LNCaP clone FGC (cell line): ENCODE results near the gene SEPTIN3.

Experiments
- DNase-seq: peaks from one replicate; pipeline ENCODE4 v3.0.0-alpha.2; 2011; ENCODE audit warnings: low read depth
- H3K4me3 ChIP-seq: 2 replicates; pipeline ENCODE4 v1.5.1; 2011; ENCODE audit warnings: mild to moderate bottlenecking, low read depth, low read length, control low read depth
- TF ChIP-seq, protein P1 (sequence below): IDR thresholded peaks from 2 replicates; pipeline ENCODE4 v1.5.1; 2012; ENCODE audit warnings: mild to moderate bottlenecking; ENCODE audit not compliant: control insufficient read depth, insufficient read depth; ENCODE audit errors: extremely low read depth

SEPTIN3 gene

DNA sequence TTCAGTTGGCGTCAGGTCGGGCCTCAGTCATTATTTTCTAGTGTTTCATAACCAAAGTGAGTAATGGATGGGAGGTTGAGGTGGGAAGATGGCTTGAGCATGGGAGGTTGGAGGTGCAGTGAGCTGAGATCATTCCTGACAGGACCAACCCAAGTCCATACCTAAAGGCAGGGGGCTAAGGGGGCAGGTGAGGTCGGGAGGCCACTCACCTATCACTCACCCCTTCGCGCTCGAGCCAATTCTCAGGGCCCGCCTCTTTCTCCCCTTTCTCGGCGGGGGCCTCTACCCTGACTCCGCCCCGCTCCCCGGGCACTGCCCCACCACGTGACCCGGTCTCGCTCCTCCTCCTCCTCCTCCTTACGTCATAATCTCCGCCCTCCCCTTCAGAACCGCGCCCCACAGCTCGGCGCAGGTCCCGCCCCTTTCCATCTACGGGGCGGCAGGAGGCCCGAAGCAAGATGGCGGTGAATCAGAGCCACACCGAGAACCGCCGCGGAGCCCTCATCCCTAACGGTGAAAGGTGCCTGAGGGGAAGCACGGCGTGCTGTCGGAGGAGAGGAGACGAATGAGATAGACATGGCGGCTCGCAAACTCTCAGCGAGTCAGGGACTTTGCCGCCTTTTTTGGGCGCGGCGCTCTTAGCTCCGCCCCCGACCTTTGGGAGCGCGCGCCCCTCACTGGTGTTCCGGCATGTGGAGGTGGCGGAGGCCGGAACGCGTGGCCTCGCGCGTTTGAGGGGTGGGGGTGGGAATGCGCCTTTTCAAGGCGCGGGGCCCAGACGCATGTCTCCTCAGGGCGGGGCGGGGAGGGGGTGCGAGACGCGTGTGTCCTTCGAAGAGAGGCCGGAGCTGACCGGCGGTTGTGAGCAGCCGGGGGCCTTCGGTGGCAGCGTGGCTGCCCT lies 29.4 kb downstream of the SEPTIN3 start, which contains the start of gene WBP2NL:
Gene WBP2NL, plus strand, starts transcription at position 428 of the 901 bp plus-strand sequence. Its CDS starts 31 bp downstream, at position 459.
- no peak for DNase-seq
- TF ChIP-seq, protein P1, sequence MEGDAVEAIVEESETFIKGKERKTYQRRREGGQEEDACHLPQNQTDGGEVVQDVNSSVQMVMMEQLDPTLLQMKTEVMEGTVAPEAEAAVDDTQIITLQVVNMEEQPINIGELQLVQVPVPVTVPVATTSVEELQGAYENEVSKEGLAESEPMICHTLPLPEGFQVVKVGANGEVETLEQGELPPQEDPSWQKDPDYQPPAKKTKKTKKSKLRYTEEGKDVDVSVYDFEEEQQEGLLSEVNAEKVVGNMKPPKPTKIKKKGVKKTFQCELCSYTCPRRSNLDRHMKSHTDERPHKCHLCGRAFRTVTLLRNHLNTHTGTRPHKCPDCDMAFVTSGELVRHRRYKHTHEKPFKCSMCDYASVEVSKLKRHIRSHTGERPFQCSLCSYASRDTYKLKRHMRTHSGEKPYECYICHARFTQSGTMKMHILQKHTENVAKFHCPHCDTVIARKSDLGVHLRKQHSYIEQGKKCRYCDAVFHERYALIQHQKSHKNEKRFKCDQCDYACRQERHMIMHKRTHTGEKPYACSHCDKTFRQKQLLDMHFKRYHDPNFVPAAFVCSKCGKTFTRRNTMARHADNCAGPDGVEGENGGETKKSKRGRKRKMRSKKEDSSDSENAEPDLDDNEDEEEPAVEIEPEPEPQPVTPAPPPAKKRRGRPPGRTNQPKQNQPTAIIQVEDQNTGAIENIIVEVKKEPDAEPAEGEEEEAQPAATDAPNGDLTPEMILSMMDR = no peak
- peak within 1 kb of the TSS; percentile 25; the same call in 1 of the 2 replicates for H3K4me3 ChIP-seq

DNA sequence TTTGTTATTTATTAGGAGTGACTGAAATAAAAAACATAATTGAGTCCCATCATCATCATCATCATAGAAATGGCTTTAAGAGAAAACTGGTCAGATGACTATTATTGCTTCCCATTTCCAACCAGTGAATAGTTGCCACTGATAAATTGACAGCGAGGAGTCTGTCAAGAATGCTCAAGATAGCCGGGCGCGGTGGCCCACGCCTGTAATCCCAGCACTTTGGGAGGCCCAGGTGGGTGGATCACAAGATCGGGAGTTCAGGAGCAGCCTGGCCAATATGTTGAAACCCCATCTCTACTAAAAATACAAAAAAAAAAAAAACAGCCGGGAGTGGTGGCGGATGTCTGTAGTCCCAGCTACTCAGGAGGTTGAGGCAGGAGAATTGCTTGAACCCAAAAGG lies 31.2 kb downstream of the SEPTIN3 start:
- DNase-seq = no peak
- TF ChIP-seq, protein P1 = no peak
- H3K4me3 ChIP-seq = no peak overlapping the region

DNA sequence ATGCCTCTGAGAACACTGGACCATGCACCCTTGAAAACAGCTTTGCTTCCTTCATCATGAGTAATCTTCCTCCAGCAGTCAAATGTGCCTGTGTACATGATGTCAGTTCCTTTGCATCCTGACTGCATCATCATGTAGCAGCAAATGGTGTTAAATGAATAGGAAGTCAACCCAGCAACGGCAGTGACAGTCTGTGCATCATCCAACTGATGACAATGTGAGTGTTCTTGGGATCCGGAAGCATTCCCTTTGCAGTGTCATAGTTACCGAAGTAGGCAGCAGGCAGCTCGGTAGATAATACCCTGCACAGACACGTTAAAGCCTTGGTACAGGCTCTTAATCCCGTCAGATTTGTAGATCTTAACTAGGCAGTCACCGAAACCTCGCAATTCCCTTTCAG lies 31.9 kb downstream of the SEPTIN3 start:
- no peak for DNase-seq
- TF ChIP-seq, protein P1 = no peak
- no peak overlapping the region for H3K4me3 ChIP-seq

DNA sequence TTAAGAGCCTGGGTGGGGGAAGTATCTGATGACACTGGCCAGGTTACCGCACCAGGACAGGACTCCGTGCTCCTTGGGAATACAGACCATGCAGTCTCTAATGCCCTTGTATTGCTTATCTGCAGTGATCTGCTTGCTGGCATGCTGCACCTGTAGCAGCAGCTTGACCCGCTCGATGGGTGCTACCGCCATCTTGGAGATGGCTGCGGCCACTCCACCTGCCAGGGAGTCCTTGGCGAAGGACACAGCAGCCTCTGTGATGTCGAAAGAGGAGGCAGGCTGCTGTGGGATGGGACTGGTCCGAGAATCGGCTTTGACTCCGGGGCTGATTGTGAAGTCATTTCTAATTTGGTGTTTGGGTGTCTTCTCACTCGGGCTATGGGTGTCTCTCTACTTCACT lies 32.5 kb downstream of the SEPTIN3 start:
- TF ChIP-seq, protein P1 = no peak
- DNase-seq = no peak
- no peak overlapping the region for H3K4me3 ChIP-seq

DNA sequence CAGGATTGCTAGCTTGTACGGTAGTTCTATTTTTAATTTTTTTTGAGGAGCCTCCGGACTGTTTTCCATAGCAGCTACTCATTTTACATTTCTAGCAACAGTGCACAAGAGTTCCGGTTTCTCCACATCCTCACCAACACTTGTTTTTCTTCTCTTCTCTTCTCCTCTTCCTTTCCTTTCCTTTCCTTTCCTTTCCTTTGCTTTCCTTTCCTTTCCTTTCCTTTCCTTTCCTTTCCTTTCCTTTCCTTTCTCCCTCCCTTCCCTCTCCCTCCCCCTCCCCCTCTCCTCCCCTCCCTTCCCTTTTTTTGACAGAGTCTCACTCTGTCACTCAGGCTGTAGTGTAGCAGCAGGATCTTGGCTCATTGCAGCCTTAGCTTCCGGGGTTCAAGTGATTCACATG lies 38.7 kb downstream of the SEPTIN3 start:
- no peak overlapping the region for H3K4me3 ChIP-seq
- TF ChIP-seq, protein P1 = no peak

DNA sequence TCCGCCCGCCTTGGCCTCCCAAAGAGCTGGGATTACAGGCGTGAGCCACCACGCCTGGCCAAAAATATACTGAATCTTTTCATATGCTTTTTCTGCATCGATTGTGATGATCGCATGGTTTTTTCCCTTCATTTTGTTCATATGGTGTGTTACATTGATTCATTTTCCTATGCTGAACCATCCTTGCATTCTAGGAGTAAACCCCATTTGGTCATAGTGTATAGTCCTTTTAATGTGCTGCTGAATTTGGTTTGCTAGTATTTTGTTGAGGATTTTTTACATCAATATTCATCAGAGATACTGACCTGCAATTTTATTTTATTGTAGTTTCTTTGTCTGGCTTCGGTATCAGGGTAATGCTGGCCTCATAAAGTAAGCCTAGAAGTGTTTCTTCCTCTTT lies 41.5 kb downstream of the SEPTIN3 start:
- no peak for DNase-seq
- no peak overlapping the region for H3K4me3 ChIP-seq
- TF ChIP-seq, protein P1 = no peak

More for the DNA sequence above, 38.7 kb downstream of the SEPTIN3 start:
- DNase-seq = no peak
